GM12892 (cell line): Measurements from ENCODE around the gene SSC4D.

Experiments used
- POLR2A ChIP-seq: IDR thresholded peaks from 2 replicates; pipeline ENCODE4 v1.6.1; 2011; ENCODE audit warnings: low read depth, low read length, control low read depth
- POLR2AphosphoS5 ChIP-seq: IDR thresholded peaks from 2 replicates; pipeline ENCODE4 v1.6.1; 2011; ENCODE audit warnings: low read depth, low read length, control low read depth
- TAF1 ChIP-seq: IDR thresholded peaks from 2 replicates; pipeline ENCODE4 v1.6.1; 2011; ENCODE audit warnings: low read depth, mild to moderate bottlenecking, control low read depth, low read length, borderline replicate concordance

DNA sequence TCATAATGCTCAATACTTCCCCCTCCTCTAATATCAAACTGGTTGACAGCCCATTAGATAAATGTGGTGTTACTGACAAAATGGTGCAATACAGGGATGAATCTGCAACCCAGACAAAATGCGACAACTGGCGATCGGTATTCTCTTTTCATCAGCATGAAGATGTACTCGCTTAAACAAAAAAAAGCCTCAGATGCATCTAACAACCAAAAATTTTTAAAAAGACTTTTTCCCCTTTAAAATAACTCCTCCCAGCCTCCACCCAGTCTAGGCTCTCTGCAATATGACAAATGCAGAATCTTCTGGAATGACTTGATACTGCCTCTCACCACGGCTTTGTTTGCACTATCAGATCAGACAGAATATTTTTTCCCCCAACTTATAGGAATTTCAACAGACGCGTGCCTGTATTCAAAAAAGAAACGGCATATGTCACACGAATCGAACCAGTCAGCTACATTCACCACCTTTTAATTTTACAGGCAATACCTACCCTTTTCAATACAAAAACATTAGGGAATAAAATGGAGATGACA lies 52.0 kb downstream of the SSC4D start:
- no peak for TF ChIP-seq POLR2A
- TF ChIP-seq TAF1, result no peak
- TF ChIP-seq POLR2AphosphoS5, result no peak
